Astrocyte (in vitro differentiated cells and primary cell): ENCODE data around the gene SLC6A15.

Source experiments
- EZH2 ChIP-seq: IDR thresholded peaks from 2 replicates; pipeline ENCODE4 v1.6.1; 2012; ENCODE audit warnings: mild to moderate bottlenecking, low read length, inconsistent platforms; ENCODE audit not compliant: insufficient read depth
- TF ChIP-seq, protein P1 (sequence below): IDR thresholded peaks from 2 replicates; pipeline ENCODE4 v1.5.1; 2011; ENCODE audit warnings: low read depth, mild to moderate bottlenecking, inconsistent platforms, low read length, moderate library complexity; ENCODE audit not compliant: insufficient read depth

DNA sequence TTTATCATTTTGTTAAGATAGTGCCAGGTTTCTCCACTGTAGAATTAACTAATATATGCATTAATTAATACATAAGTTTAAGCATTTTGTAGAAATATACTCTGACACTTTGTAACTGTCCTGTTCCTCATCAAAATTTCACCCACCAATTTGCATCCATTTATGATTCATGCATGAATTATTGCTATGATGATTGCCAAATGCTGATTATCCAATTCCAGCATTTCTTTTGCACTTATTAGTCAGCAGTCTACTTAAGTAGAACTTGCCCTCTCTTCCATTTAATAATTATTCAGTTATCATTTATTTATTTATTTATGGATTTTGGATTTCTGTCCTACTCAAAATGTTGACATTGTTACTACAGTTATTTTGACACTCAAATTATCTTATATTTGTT is 72.2 kb downstream of the SLC6A15 start:
- TF ChIP-seq, protein P1, sequence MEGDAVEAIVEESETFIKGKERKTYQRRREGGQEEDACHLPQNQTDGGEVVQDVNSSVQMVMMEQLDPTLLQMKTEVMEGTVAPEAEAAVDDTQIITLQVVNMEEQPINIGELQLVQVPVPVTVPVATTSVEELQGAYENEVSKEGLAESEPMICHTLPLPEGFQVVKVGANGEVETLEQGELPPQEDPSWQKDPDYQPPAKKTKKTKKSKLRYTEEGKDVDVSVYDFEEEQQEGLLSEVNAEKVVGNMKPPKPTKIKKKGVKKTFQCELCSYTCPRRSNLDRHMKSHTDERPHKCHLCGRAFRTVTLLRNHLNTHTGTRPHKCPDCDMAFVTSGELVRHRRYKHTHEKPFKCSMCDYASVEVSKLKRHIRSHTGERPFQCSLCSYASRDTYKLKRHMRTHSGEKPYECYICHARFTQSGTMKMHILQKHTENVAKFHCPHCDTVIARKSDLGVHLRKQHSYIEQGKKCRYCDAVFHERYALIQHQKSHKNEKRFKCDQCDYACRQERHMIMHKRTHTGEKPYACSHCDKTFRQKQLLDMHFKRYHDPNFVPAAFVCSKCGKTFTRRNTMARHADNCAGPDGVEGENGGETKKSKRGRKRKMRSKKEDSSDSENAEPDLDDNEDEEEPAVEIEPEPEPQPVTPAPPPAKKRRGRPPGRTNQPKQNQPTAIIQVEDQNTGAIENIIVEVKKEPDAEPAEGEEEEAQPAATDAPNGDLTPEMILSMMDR = no peak
- TF ChIP-seq EZH2 = no peak
